NT2/D1 (cell line): ENCODE measurements around the gene EPHB3.
A peak's percentile ranks its signal among the peaks of the same experiment; 100 is the strongest.

Source experiments
- DNase-seq: peaks from one replicate; pipeline ENCODE4 v3.0.0-alpha.2; 2011; ENCODE audit warnings: low read depth, low spot score
- H3K27me3 ChIP-seq: 2 replicates; pipeline ENCODE4 v1.6.0; 2011; ENCODE audit warnings: mild to moderate bottlenecking; ENCODE audit not compliant: insufficient read length, insufficient read depth
- H3K36me3 ChIP-seq: 2 replicates; pipeline ENCODE4 v1.6.1; 2011; ENCODE audit warnings: mild to moderate bottlenecking, low read length, mixed read lengths; ENCODE audit not compliant: insufficient read depth, insufficient read length
- H3K4me1 ChIP-seq: 2 replicates; pipeline ENCODE4 v1.5.1; 2011; ENCODE audit not compliant: insufficient read depth, insufficient read length
- H3K4me3 ChIP-seq: 2 replicates; pipeline ENCODE4 v1.5.1; 2011; ENCODE audit warnings: low read depth; ENCODE audit not compliant: insufficient read length
- H3K9ac ChIP-seq: 2 replicates; pipeline ENCODE4 v1.6.0; 2011; ENCODE audit warnings: low read depth; ENCODE audit not compliant: insufficient read length
- H3K9me3 ChIP-seq: 2 replicates; pipeline ENCODE4 v1.5.1; 2011; ENCODE audit warnings: mild to moderate bottlenecking, low read length; ENCODE audit not compliant: insufficient read depth
- SUZ12 ChIP-seq: IDR thresholded peaks from 2 replicates; pipeline ENCODE4 v1.6.1; 2011; ENCODE audit not compliant: insufficient read length, insufficient read depth; ENCODE audit errors: extremely low read depth
- YY1 ChIP-seq: IDR thresholded peaks from 2 replicates; pipeline ENCODE4 v1.6.1; 2011; ENCODE audit not compliant: insufficient read length, insufficient read depth
- ZNF274 ChIP-seq: IDR thresholded peaks from 2 replicates; pipeline ENCODE4 v1.6.1; 2011; ENCODE audit warnings: mild to moderate bottlenecking, low read depth, low read length

Gene EPHB3

DNA sequence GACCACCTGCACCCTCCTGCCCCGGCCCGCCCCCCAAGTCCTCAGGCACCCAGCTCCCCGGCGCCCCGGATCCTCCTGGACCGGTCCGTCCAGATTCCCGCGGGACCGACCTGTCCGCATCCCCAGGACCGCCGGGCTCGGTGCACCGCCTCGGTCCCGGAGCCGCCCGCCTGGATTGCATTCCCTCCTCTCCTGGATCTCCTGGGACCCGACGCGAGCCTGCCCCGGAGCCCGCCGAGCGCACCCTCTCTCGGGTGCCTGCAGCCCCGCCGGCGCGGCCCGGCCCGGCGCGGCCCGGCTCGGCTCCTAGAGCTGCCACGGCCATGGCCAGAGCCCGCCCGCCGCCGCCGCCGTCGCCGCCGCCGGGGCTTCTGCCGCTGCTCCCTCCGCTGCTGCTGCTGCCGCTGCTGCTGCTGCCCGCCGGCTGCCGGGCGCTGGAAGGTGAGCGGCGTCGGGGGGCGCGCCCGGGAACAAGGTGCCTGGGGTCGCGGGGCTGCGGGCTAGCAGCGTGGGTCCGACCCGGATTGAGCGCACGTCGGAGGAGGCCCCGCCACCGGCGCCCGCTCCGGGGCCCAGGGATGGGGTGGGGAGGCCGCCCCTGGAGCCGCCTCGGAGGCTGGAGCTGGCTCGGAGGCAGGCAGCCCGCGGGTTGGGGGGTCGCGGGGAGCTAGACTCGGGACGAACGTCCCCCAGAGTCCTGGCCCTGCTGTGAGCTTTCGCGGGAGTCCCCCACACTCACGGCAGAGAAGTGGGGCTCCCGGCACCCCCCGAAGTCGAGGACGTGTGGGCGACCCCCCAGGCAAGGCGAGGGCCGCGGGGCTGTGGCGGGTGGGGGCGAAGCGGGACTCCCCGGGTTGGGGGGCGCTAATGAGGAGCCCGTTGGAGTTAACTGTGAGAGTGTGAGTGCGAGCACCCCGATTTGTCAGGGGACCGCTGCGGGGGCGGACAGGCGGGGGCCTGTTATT is 610 bp downstream of the EPHB3 start:
- no peaks in the 10 kb centered on the region for H3K9me3 ChIP-seq
- peak overlapping the region; percentile 66 for H3K4me3 ChIP-seq
- no peak for DNase-seq
- peaks cover 2% of the 10 kb centered on the region for H3K36me3 ChIP-seq
- H3K4me1 ChIP-seq: peaks cover 47% of the 10 kb centered on the region
- peaks cover 78% of the 10 kb centered on the region for H3K27me3 ChIP-seq
- peak overlapping the region; percentile 80 for H3K9ac ChIP-seq
- TF ChIP-seq YY1 (no peak), SUZ12 (no peak), ZNF274 (no peak)

DNA sequence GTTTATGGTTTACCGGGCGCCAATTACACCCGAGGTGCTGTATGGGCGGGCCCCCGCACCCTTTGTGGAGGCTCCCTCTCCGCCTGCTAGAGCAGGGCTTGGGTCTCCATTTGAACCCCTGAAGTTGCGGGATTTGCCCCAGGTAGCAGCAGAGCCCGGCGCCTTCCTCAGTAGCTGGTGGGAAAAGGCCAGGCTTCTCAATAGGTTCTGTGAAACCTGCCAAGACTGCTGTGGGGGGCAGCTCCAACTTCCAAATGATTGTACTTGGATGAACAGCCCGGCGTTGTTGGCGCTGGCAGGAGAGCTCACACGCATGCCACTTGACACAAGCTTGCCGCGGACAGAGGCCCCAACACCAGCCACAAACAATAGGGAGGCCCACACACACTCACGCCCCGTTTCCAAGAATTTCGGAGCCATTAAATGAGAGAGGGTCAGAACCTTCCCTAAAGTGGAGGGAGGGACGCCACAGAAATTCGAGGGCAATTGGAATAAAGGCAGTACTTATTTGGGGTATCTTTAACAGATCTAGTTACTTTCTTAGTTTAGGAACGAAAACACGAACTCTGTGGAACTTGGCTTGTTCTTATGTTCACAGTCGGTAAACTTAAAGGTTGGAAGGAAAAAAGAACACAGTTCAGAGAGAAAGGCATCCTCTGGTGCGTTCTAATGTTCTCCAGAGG is 1.4 kb downstream of the EPHB3 start:
- TF ChIP-seq ZNF274 (no peak), YY1 (no peak), SUZ12 (no peak)
- Histone ChIP-seq H3K9me3 (no peaks in the 10 kb centered on the region), H3K9ac (peak overlapping the region; percentile 80), H3K27me3 (peaks cover 78% of the 10 kb centered on the region), H3K4me3 (peak overlapping the region; percentile 66), H3K4me1 (peaks cover 53% of the 10 kb centered on the region), H3K36me3 (peaks cover 6% of the 10 kb centered on the region)
- DNase-seq: no peak

DNA sequence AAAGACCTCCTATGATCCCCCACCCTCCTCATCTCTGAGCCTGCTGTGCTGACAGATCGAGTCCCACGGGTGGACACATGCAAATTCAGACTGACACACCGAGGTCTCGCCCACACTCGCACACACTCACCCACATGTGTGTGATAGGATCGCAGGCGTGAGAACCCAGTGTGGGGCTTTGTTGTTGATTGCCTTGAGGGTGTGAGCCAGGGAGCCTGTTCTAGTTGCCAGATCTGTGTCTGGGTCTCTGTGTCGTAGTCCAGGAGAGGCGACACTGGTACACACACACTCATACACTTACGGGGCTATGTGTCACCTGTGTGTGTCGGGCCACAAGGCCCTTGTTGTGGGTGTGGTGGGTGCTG is 2.0 kb downstream of the EPHB3 start:
- Histone ChIP-seq H3K4me1 (peaks cover 54% of the 10 kb centered on the region), H3K9me3 (no peaks in the 10 kb centered on the region), H3K4me3 (peak overlapping the region; percentile 66), H3K9ac (peak overlapping the region; percentile 80), H3K27me3 (peaks cover 80% of the 10 kb centered on the region), H3K36me3 (peaks cover 6% of the 10 kb centered on the region)
- no peak for DNase-seq
- TF ChIP-seq ZNF274 (no peak), YY1 (no peak), SUZ12 (no peak)

DNA sequence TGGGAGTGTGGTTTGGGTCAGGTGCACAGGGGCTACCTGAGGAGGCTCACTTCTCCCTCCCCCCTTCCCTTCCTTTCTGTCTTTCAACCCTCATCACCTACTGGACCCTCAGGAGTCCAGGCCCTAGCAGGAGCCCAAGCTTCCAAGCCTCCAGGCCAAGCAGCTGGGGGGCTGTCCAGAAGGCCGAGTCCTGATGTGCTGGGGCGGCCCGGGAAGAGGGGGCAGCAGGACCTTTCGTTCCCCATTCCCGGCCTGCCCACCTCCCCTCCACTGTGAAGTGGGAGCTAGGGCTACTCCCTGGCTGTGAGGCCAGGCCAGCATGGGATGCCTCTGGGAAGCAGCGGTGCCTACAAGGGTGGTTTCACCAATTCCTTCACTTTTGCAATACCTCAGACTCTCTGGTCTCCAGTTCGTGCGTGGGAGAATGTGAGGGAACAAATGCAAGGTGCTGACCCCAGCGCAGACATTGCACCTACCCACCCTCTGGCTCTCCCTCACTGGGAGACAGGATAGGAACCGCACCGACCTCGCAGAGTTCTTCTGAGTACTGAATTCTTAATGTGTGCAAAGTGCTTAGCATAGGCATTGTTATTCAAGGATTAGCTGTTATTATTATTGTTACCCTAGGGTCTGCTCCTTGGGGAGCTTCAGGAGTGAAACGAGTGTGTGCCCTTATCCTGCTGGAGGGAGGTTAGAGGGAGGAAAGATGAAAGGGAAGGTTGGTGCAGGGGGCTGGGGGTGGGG is 2.5 kb downstream of the EPHB3 start:
- Histone ChIP-seq H3K9ac (peak overlapping the region; percentile 59), H3K36me3 (peaks cover 6% of the 10 kb centered on the region), H3K27me3 (peaks cover 80% of the 10 kb centered on the region), H3K4me3 (peak overlapping the region; percentile 66), H3K9me3 (no peaks in the 10 kb centered on the region), H3K4me1 (peaks cover 51% of the 10 kb centered on the region)
- TF ChIP-seq ZNF274 (no peak), SUZ12 (peak; percentile 35)
- DNase-seq: no peak

GRCh38 chr3:184564685-184565385 is 3.2 kb downstream of the EPHB3 start:
- H3K9ac ChIP-seq: no peak overlapping the region
- peaks cover 6% of the 10 kb centered on the region for H3K36me3 ChIP-seq
- no peak for TF ChIP-seq SUZ12
- no peak for TF ChIP-seq YY1
- TF ChIP-seq ZNF274: no peak
- peaks cover 80% of the 10 kb centered on the region for H3K27me3 ChIP-seq
- H3K9me3 ChIP-seq: no peaks in the 10 kb centered on the region
- no peak for DNase-seq
- H3K4me3 ChIP-seq: no peak overlapping the region
- H3K4me1 ChIP-seq: peaks cover 52% of the 10 kb centered on the region

DNA sequence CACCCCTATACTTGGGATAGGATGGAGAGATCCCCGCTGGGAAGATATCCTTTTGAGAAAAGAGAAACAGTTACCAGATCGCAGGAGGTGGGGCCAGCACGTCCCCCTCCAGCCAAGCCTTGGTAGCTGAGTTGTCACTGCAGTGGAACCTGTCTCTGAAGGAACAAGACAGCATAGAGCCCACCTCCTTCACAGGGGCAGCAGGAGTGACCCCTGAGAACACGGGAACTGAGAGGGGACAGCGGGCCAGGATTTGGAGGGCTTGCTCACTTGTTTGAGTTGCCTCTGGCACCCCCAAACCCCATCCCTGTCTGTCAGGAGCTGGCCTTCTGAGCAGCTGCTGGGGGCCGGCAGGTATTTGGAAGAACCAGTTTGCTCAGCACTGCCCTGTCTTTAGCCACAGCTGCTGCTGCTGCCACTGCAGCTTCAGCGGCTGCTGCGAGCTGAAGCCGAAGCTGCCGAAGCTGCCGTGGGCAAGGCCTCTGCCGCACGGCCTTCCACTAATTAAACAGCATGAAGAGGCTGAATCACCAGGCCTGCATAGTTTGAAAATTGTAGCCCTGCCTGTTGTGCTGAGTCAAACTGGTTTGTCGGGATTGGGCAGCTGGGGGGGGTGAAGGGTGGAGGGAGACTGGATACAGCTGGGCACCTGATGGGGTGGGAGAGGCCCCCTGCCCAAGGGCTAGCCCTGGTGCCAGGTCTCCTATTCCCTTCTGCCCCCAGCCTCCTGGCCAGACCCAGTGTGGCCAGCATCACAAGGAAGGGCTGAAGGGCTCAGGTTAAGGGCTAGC is 4.0 kb downstream of the EPHB3 start:
- peaks cover 77% of the 10 kb centered on the region for H3K27me3 ChIP-seq
- peak overlapping the region; percentile 44 for H3K9ac ChIP-seq

More for the DNA sequence above, 4.0 kb downstream of the EPHB3 start:
- no peak for DNase-seq
- H3K9me3 ChIP-seq: no peaks in the 10 kb centered on the region
- H3K4me3 ChIP-seq: no peak overlapping the region
- TF ChIP-seq YY1: no peak
- no peak for TF ChIP-seq ZNF274
- no peak for TF ChIP-seq SUZ12
- peaks cover 6% of the 10 kb centered on the region for H3K36me3 ChIP-seq
- H3K4me1 ChIP-seq: peaks cover 55% of the 10 kb centered on the region
